Activated T-cell treated with anti-CD3 and anti-CD28 coated beads, Interleukin-2, amount 50 U/mL, for 4 hours (primary cell): ENCODE results near the gene HOXD12. TPM values are rescaled to one million over a fixed set of nuclear protein-coding genes. Genes with fewer than 3 reads are reported as not detected.

Experiments
- ATAC-seq, 2 donors: fragments of 200-7000 bp; cut with Tn5 transposase; one replicate each; pipeline ENCODE4 v1.10.0; 2021
- DNase-seq: peaks from one replicate; pipeline ENCODE4 v3.0.0-alpha.2; 2020
- H3K27me3 Mint-ChIP-seq: one replicate; pipeline ENCODE4 v1.8.0; 2021; ENCODE audit warnings: low read depth, mixed read lengths
- H3K36me3 Mint-ChIP-seq: one replicate; pipeline ENCODE4 v1.8.0; 2022; ENCODE audit warnings: mixed read lengths; ENCODE audit not compliant: insufficient read depth
- H3K4me1 Mint-ChIP-seq: one replicate; pipeline ENCODE4 v1.8.0; 2021; ENCODE audit warnings: low read depth, mixed read lengths
- H3K4me3 Mint-ChIP-seq: one replicate; pipeline ENCODE4 v1.8.0; 2021; ENCODE audit warnings: mild to moderate bottlenecking, moderate library complexity, mixed read lengths
- H3K9me3 Mint-ChIP-seq: one replicate; pipeline ENCODE4 v1.8.0; 2021; ENCODE audit warnings: mixed read lengths
- total RNA-seq, 3 donors: library from RNA; stranded (reverse); gene quantifications; one replicate each; pipeline ENCODE4 v1.2.1, GENCODE V29; 2021

Gene HOXD12
- total RNA-seq: not detected

- no peak for ATAC-seq
- Mint-ChIP-seq H3K27me3 (peaks cover 93% of the 10 kb centered on the region), H3K36me3 (no peaks in the 10 kb centered on the region), H3K4me1 (peaks cover 17% of the 10 kb centered on the region), H3K9me3 (no peaks in the 10 kb centered on the region), H3K4me3 (no peak within 1 kb of the TSS)
- DNase-seq: no peak
These were observed at the start of gene HOXD12 for GRCh38 chr2:176099728-176100546. Gene HOXD12 (plus strand): TSS chr2:176099795. CDS start chr2:176099802, 7 bp downstream.

- no peak for ATAC-seq
These were observed 43.2 kb upstream of the HOXD12 start for GRCh38 chr2:176056406-176056805.

GRCh38 chr2:176063958-176064357 is 35.6 kb upstream of the HOXD12 start:
- H3K4me3 Mint-ChIP-seq: no peak overlapping the region
- DNase-seq: no peak
- peaks cover 7% of the 10 kb centered on the region for H3K4me1 Mint-ChIP-seq
- H3K27me3 Mint-ChIP-seq: peaks cover 56% of the 10 kb centered on the region
- peak; percentile 21 to 37 for ATAC-seq
- no peaks in the 10 kb centered on the region for H3K36me3 Mint-ChIP-seq
- no peaks in the 10 kb centered on the region for H3K9me3 Mint-ChIP-seq

More at GRCh38 chr2:176056406-176056805, 43.2 kb upstream of the HOXD12 start:
- H3K27me3 Mint-ChIP-seq: peaks cover 43% of the 10 kb centered on the region
- no peak overlapping the region for H3K4me3 Mint-ChIP-seq
- no peaks in the 10 kb centered on the region for H3K9me3 Mint-ChIP-seq
- DNase-seq: no peak
- H3K36me3 Mint-ChIP-seq: no peaks in the 10 kb centered on the region
- H3K4me1 Mint-ChIP-seq: no peaks in the 10 kb centered on the region

- DNase-seq: no peak
- Mint-ChIP-seq H3K27me3 (peaks cover 75% of the 10 kb centered on the region), H3K4me3 (no peak overlapping the region), H3K4me1 (peaks cover 7% of the 10 kb centered on the region), H3K9me3 (no peaks in the 10 kb centered on the region), H3K36me3 (no peaks in the 10 kb centered on the region)
- no peak for ATAC-seq
These were observed 32.7 kb upstream of the HOXD12 start for GRCh38 chr2:176066645-176067588.

- DNase-seq: no peak
- Mint-ChIP-seq H3K36me3 (no peaks in the 10 kb centered on the region), H3K4me3 (no peak overlapping the region), H3K27me3 (peaks cover 80% of the 10 kb centered on the region), H3K4me1 (peaks cover 7% of the 10 kb centered on the region), H3K9me3 (no peaks in the 10 kb centered on the region)
- no peak for ATAC-seq
These were observed 31.8 kb upstream of the HOXD12 start for GRCh38 chr2:176067589-176068418.

GRCh38 chr2:176068419-176068832 is 31.2 kb upstream of the HOXD12 start:
- Mint-ChIP-seq H3K9me3 (no peaks in the 10 kb centered on the region), H3K27me3 (peaks cover 85% of the 10 kb centered on the region), H3K4me1 (peaks cover 7% of the 10 kb centered on the region), H3K4me3 (no peak overlapping the region), H3K36me3 (no peaks in the 10 kb centered on the region)
- no peak for ATAC-seq
- DNase-seq: no peak

GRCh38 chr2:176071330-176072291 is 28.0 kb upstream of the HOXD12 start:
- ATAC-seq: no peak
- Mint-ChIP-seq H3K4me1 (peaks cover 7% of the 10 kb centered on the region), H3K9me3 (peaks cover 11% of the 10 kb centered on the region), H3K4me3 (no peak overlapping the region), H3K36me3 (no peaks in the 10 kb centered on the region), H3K27me3 (peaks cover 90% of the 10 kb centered on the region)
- DNase-seq: no peak

- Mint-ChIP-seq H3K27me3 (peaks cover 91% of the 10 kb centered on the region), H3K4me3 (no peak overlapping the region), H3K4me1 (peaks cover 6% of the 10 kb centered on the region), H3K36me3 (no peaks in the 10 kb centered on the region), H3K9me3 (peaks cover 13% of the 10 kb centered on the region)
- ATAC-seq (no peak), DNase-seq (no peak)
These were observed 27.3 kb upstream of the HOXD12 start for GRCh38 chr2:176072292-176072669.

GRCh38 chr2:176072951-176073904 is 26.4 kb upstream of the HOXD12 start:
- Mint-ChIP-seq H3K9me3 (peaks cover 14% of the 10 kb centered on the region), H3K4me1 (peaks cover 2% of the 10 kb centered on the region), H3K36me3 (no peaks in the 10 kb centered on the region), H3K27me3 (peaks cover 86% of the 10 kb centered on the region), H3K4me3 (no peak overlapping the region)
- DNase-seq (no peak), ATAC-seq (no peak)

GRCh38 chr2:176074919-176075425 is 24.6 kb upstream of the HOXD12 start:
- Mint-ChIP-seq H3K9me3 (peaks cover 21% of the 10 kb centered on the region), H3K4me1 (peaks cover 7% of the 10 kb centered on the region), H3K36me3 (no peaks in the 10 kb centered on the region), H3K4me3 (no peak overlapping the region), H3K27me3 (peaks cover 83% of the 10 kb centered on the region)
- ATAC-seq (no peak), DNase-seq (no peak)

GRCh38 chr2:176075481-176075880 is 24.1 kb upstream of the HOXD12 start:
- H3K9me3 Mint-ChIP-seq: peaks cover 21% of the 10 kb centered on the region
- ATAC-seq (no peak), DNase-seq (no peak)
- H3K36me3 Mint-ChIP-seq: no peaks in the 10 kb centered on the region
- no peak overlapping the region for H3K4me3 Mint-ChIP-seq
- peaks cover 78% of the 10 kb centered on the region for H3K27me3 Mint-ChIP-seq
- H3K4me1 Mint-ChIP-seq: peaks cover 7% of the 10 kb centered on the region

GRCh38 chr2:176076063-176076462 is 23.5 kb upstream of the HOXD12 start:
- H3K27me3 Mint-ChIP-seq: peaks cover 77% of the 10 kb centered on the region
- no peaks in the 10 kb centered on the region for H3K36me3 Mint-ChIP-seq
- no peak overlapping the region for H3K4me3 Mint-ChIP-seq
- H3K4me1 Mint-ChIP-seq: peaks cover 7% of the 10 kb centered on the region
- DNase-seq (no peak), ATAC-seq (no peak)
- peaks cover 21% of the 10 kb centered on the region for H3K9me3 Mint-ChIP-seq
